T-helper 2 cell (primary cell): ENCODE data around the gene SEC24C.
"Not testable (repeated sequence)": the region's sequence is repeated elsewhere in the genome, so short reads cannot be mapped to it uniquely, and the experiment has no call there.

Experiments used
- DNase-seq, 5 experiments: peaks; one replicate each; pipeline versions ENCODE4 v3.0.0 to v3.0.0-alpha.2; 2012 to 2022

SEC24C gene

GRCh38 chr10:73732931-73733623 lies 11.1 kb upstream of the SEC24C start:
- no peak for DNase-seq

GRCh38 chr10:73734028-73734720 lies 10.0 kb upstream of the SEC24C start:
- no peak for DNase-seq

GRCh38 chr10:73734796-73735305 lies 9.3 kb upstream of the SEC24C start:
- DNase-seq, result no peak

GRCh38 chr10:73740501-73741254 lies 3.5 kb upstream of the SEC24C start:
- not testable (repeated sequence) for DNase-seq

GRCh38 chr10:73742454-73742734 lies 1.8 kb upstream of the SEC24C start:
- DNase-seq, result no peak

- DNase-seq, result peak in 1 of 5 experiments; percentile 13
These were observed 756 bp upstream of the SEC24C start for GRCh38 chr10:73743327-73743904.

- peak in 3 of 5 experiments; percentile 48 to 79 (median 52) for DNase-seq
These were observed 448 bp downstream of the SEC24C start for GRCh38 chr10:73744664-73744975.

GRCh38 chr10:73746721-73747120 lies 2.5 kb downstream of the SEC24C start:
- no peak for DNase-seq

GRCh38 chr10:73750819-73751218 lies 6.6 kb downstream of the SEC24C start:
- DNase-seq, result no peak

GRCh38 chr10:73756183-73756582 lies 12.0 kb downstream of the SEC24C start:
- DNase-seq, result no peak

- DNase-seq, result peak in 1 of 5 experiments; percentile 55
These were observed 14.7 kb downstream of the SEC24C start for GRCh38 chr10:73758704-73759511.

GRCh38 chr10:73759512-73760115 lies 15.4 kb downstream of the SEC24C start:
- peak in 3 of 5 experiments; percentile 18 to 95 (median 63) for DNase-seq

- no peak for DNase-seq
These were observed 17.6 kb downstream of the SEC24C start for GRCh38 chr10:73761781-73762180.

GRCh38 chr10:73762915-73763314 lies 18.7 kb downstream of the SEC24C start:
- peak in 1 of 5 experiments; percentile 55 for DNase-seq

- DNase-seq, result peak in 2 of 5 experiments; percentile 39 to 77
These were observed 19.2 kb downstream of the SEC24C start for GRCh38 chr10:73763343-73763742.

GRCh38 chr10:73765066-73765465 lies 20.9 kb downstream of the SEC24C start:
- DNase-seq, result no peak

GRCh38 chr10:73768881-73769280 lies 24.7 kb downstream of the SEC24C start:
- DNase-seq, result peak in 4 of 5 experiments; percentile 39 to 82 (median 50)

- DNase-seq, result no peak
These were observed 25.2 kb downstream of the SEC24C start for GRCh38 chr10:73769396-73769795.

GRCh38 chr10:73771722-73772280 lies 27.6 kb downstream of the SEC24C start:
- DNase-seq, result peak in 4 of 5 experiments; percentile 60 to 82 (median 67)

- DNase-seq, result peak; percentile 62 to 91 (median 74)
These were observed 28.3 kb downstream of the SEC24C start for GRCh38 chr10:73772281-73773151.
